ENCODE results near the gene KCNK7.

KCNK7 gene

GRCh38 chr11:65577756-65578109 lies 17.9 kb downstream of the KCNK7 start:
- Histone ChIP-seq H3K9ac (ENCODE audit: low read length in 2 of 2) (peak overlapping the region; percentile 95 to 97), H3K4me1 (ENCODE audit: control insufficient read depth, insufficient read depth, low read length) (peaks cover 64% of the 10 kb centered on the region), H3K36me3 (ENCODE audit: control insufficient read depth in 2 of 2, insufficient read depth in 2 of 2, low read length in 2 of 2) (peaks cover 39 to 44% of the 10 kb centered on the region in 2 donors), H3K9me3 (ENCODE audit: control insufficient read depth in 2 of 2, low read length in 2 of 2) (no peaks in the 10 kb centered on the region), H3K4me3 (ENCODE audit: low read length in 2 of 2) (peak overlapping the region; percentile 86 to 90), H3K27ac (ENCODE audit: low read length) (peak overlapping the region; percentile 97), H3K27me3 (ENCODE audit: control insufficient read depth in 1 of 2, insufficient read depth in 2 of 2, low read length in 2 of 2) (no peaks in the 10 kb centered on the region)

DNA sequence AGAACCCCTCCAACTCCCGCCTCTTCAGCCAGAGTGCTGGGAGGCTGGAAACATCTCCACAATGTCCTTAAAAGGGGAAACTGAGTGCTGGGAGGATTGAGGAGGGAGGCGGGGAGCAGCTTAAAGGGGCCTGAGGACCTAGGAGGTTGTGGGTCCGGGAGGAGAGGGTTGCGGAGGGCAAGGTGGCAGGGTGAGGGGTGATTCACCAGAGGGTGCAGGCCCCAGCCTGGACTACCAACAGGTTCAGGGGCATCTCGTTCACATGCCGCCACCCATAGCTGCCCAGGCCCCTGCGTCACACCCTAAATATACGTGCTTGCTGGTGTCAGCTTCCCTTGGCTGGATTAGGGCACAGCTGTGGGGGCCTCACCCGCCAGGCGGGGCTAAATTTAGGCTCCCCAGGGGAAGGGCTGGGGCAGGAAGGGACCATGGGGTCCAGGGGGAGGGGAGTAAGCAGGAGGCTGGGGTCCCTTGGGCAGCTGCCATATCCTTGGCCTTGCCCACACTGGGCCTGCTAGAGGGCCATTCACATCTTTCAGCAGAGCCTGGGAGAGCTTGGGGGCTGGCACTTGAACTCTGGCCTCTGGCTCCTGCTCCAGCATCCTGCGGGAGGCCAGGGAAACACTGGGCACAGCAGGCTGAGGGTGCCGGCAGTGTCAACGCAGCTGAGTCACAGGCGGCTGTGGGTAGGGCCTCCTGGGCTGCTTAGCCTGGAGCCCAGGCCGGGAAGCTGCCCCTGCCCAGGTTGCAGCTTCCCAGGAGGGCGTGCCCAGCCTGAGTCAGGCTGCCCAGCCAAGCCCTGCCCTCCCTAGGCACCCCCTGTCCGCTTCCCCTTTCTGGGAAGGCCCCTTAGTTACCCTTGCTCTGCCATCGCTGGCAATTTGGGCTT lies 18.5 kb downstream of the KCNK7 start:
- Histone ChIP-seq H3K9me3 (ENCODE audit: control insufficient read depth in 2 of 2, low read length in 2 of 2) (no peaks in the 10 kb centered on the region), H3K4me3 (ENCODE audit: low read length in 2 of 2) (peak overlapping the region; percentile 86 to 90), H3K36me3 (ENCODE audit: control insufficient read depth in 2 of 2, insufficient read depth in 2 of 2, low read length in 2 of 2) (peaks cover 34 to 37% of the 10 kb centered on the region in 2 donors), H3K27ac (ENCODE audit: low read length) (peak overlapping the region; percentile 97), H3K9ac (ENCODE audit: low read length in 2 of 2) (peak overlapping the region; percentile 95 to 97), H3K4me1 (ENCODE audit: control insufficient read depth, insufficient read depth, low read length) (peaks cover 64% of the 10 kb centered on the region), H3K27me3 (ENCODE audit: control insufficient read depth in 1 of 2, insufficient read depth in 2 of 2, low read length in 2 of 2) (no peaks in the 10 kb centered on the region)

GRCh38 chr11:65576232-65576866 lies 19.3 kb downstream of the KCNK7 start:
- Histone ChIP-seq H3K9me3 (ENCODE audit: control insufficient read depth in 2 of 2, low read length in 2 of 2) (no peaks in the 10 kb centered on the region), H3K9ac (ENCODE audit: low read length in 2 of 2) (peak overlapping the region; percentile 95 to 97), H3K4me1 (ENCODE audit: control insufficient read depth, insufficient read depth, low read length) (peaks cover 71% of the 10 kb centered on the region), H3K36me3 (ENCODE audit: control insufficient read depth in 2 of 2, insufficient read depth in 2 of 2, low read length in 2 of 2) (peaks cover 28 to 30% of the 10 kb centered on the region in 2 donors), H3K27ac (ENCODE audit: low read length) (peak overlapping the region; percentile 97), H3K27me3 (ENCODE audit: control insufficient read depth in 1 of 2, insufficient read depth in 2 of 2, low read length in 2 of 2) (no peaks in the 10 kb centered on the region), H3K4me3 (ENCODE audit: low read length in 2 of 2) (peak overlapping the region; percentile 86 to 90)

DNA sequence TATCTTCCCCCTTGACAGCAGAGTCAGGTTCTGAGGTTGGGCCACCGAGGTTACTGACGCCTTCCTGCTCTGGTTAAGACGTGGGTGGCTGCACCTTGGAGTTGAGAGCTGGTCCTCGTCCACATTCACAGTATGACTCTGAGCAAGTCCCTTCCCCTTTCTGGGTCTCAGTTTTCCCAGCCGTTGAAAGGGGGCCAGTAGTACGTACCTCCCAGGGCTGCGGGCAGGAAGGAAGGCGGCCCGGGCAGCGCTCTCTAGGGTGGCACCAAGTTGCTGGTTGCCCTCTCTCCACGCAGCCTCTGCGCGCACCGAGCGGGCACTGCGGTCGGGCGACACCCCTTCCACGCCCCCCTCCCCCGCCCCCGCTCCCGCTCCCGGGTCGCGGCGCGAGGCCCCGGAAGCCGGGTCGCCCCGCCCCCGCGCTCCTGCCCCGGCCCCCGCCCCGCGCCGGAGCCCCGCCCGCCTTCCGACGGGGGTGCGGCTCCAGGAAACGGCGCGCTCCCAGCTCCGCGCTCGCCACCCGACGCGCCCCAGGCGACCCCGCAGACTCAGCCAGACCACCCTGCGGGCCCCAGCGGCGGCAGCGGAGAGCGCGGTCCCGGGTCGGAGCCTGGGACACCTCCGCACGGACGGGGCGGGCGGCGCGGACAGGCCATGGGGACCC lies 19.9 kb downstream of the KCNK7 start, which contains the start of gene EHBP1L1:
Gene EHBP1L1, plus strand, starts transcription at position 486 of the 664 bp plus-strand sequence. CDS start 250 bp downstream, outside the sequence.
- Histone ChIP-seq H3K9me3 (ENCODE audit: control insufficient read depth in 2 of 2, low read length in 2 of 2) (no peaks in the 10 kb centered on the region), H3K4me1 (ENCODE audit: control insufficient read depth, insufficient read depth, low read length) (peaks cover 77% of the 10 kb centered on the region), H3K9ac (ENCODE audit: low read length in 2 of 2) (peak within 1 kb of the TSS; percentile 95 to 97), H3K4me3 (ENCODE audit: low read length in 2 of 2) (peak within 1 kb of the TSS; percentile 86 to 96), H3K36me3 (ENCODE audit: control insufficient read depth in 2 of 2, insufficient read depth in 2 of 2, low read length in 2 of 2) (peaks cover 22 to 25% of the 10 kb centered on the region in 2 donors), H3K27ac (ENCODE audit: low read length) (peak within 1 kb of the TSS; percentile 97), H3K27me3 (ENCODE audit: control insufficient read depth in 1 of 2, insufficient read depth in 2 of 2, low read length in 2 of 2) (no peaks in the 10 kb centered on the region)

- H3K36me3 ChIP-seq (ENCODE audit: control insufficient read depth in 2 of 2, insufficient read depth in 2 of 2, low read length in 2 of 2), result peaks cover 15 to 18% of the 10 kb centered on the region in 2 donors
- H3K4me1 ChIP-seq (ENCODE audit: control insufficient read depth, insufficient read depth, low read length), result peaks cover 79% of the 10 kb centered on the region
- no peaks in the 10 kb centered on the region for H3K9me3 ChIP-seq (ENCODE audit: control insufficient read depth in 2 of 2, low read length in 2 of 2)
- H3K27ac ChIP-seq (ENCODE audit: low read length), result peak overlapping the region; percentile 84
- no peaks in the 10 kb centered on the region for H3K27me3 ChIP-seq (ENCODE audit: control insufficient read depth in 1 of 2, insufficient read depth in 2 of 2, low read length in 2 of 2)
- peak overlapping the region; percentile 64 to 96 for H3K4me3 ChIP-seq (ENCODE audit: low read length in 2 of 2)
- H3K9ac ChIP-seq (ENCODE audit: low read length in 2 of 2), result peak overlapping the region; percentile 60 to 62
Observed at GRCh38 chr11:65574811-65575567, 20.6 kb downstream of the KCNK7 start.

DNA sequence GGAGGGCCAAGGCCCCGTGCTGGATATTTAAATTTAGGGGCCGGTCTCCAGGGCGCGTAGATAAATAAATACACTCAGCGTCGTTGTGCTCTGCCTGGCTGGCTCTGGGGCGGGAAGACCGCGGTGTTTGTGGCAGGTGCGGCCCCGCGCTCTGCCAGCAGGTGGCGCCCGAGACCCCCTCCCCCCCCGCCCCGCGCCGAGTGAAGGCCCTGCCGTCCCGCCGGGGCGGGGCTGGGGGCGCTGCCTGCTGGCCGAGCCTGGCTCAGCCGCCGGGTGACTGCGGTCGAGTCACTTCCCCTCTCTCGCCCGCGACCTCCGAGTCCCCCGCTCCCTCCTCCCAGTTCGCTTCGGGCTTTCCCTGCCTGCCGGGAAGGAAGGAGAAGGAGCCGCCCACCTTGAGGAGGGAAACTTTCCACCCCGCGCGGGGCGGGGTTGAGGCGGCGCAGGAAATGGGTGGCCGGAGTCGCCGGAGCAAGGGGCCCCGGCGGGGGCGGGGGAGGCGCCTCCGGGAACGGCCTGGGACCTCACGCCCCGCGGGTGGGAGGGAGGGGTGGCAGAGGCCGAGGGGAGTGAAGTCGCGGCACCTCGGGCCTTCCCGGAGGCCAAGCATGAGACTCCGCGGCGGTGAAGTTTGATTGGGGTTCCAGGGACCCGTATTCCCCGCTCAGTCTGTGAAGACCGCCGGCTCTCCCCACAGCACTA lies 21.3 kb downstream of the KCNK7 start:
- Histone ChIP-seq H3K36me3 (ENCODE audit: control insufficient read depth in 2 of 2, insufficient read depth in 2 of 2, low read length in 2 of 2) (peaks cover 8 to 11% of the 10 kb centered on the region in 2 donors), H3K9ac (ENCODE audit: low read length in 2 of 2) (peak overlapping the region; percentile 62 to 68), H3K9me3 (ENCODE audit: control insufficient read depth in 2 of 2, low read length in 2 of 2) (no peaks in the 10 kb centered on the region), H3K4me3 (ENCODE audit: low read length in 2 of 2) (peak overlapping the region; percentile 91 to 96), H3K4me1 (ENCODE audit: control insufficient read depth, insufficient read depth, low read length) (peaks cover 79% of the 10 kb centered on the region), H3K27ac (ENCODE audit: low read length) (peak overlapping the region; percentile 84), H3K27me3 (ENCODE audit: control insufficient read depth in 1 of 2, insufficient read depth in 2 of 2, low read length in 2 of 2) (no peaks in the 10 kb centered on the region)

DNA sequence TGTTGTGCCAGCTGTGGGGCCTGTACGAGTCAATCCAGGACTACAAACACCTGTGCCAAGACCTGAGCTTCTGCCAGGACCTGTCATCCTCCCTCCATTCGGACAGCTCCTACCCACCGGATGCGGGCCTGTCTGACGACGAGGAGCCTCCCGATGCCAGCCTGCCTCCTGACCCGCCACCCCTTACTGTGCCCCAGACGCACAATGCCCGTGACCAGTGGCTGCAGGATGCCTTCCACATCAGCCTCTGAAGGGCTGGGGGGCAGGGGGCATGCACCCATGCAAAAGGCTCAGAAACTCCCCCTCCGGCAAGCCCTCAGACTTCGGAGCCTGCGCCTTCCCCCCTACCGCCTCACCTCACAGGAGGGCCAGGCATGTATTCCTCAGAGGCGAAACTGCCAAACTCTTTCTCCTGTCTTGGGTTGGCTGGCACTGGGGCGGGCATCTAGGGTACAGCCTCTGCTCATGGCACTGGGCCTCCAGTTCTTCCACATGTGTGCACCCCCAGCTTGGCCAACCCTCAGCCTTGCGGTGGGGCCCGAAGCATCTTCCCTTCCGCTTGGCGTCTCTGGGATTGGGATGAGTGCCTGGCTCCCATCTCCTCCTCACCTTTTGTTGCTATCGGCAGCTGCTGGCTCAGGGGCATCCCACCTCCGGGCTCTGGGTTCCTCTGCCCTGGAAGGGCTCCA lies 22.1 kb downstream of the KCNK7 start:
- Histone ChIP-seq H3K4me3 (ENCODE audit: low read length in 2 of 2) (peak overlapping the region; percentile 91 to 96), H3K27me3 (ENCODE audit: control insufficient read depth in 1 of 2, insufficient read depth in 2 of 2, low read length in 2 of 2) (no peaks in the 10 kb centered on the region), H3K9me3 (ENCODE audit: control insufficient read depth in 2 of 2, low read length in 2 of 2) (no peaks in the 10 kb centered on the region), H3K27ac (ENCODE audit: low read length) (peak overlapping the region; percentile 80), H3K4me1 (ENCODE audit: control insufficient read depth, insufficient read depth, low read length) (peaks cover 79% of the 10 kb centered on the region), H3K9ac (ENCODE audit: low read length in 2 of 2) (peak overlapping the region; percentile 68), H3K36me3 (ENCODE audit: control insufficient read depth in 2 of 2, insufficient read depth in 2 of 2, low read length in 2 of 2) (peaks cover 4 to 8% of the 10 kb centered on the region in 2 donors)

DNA sequence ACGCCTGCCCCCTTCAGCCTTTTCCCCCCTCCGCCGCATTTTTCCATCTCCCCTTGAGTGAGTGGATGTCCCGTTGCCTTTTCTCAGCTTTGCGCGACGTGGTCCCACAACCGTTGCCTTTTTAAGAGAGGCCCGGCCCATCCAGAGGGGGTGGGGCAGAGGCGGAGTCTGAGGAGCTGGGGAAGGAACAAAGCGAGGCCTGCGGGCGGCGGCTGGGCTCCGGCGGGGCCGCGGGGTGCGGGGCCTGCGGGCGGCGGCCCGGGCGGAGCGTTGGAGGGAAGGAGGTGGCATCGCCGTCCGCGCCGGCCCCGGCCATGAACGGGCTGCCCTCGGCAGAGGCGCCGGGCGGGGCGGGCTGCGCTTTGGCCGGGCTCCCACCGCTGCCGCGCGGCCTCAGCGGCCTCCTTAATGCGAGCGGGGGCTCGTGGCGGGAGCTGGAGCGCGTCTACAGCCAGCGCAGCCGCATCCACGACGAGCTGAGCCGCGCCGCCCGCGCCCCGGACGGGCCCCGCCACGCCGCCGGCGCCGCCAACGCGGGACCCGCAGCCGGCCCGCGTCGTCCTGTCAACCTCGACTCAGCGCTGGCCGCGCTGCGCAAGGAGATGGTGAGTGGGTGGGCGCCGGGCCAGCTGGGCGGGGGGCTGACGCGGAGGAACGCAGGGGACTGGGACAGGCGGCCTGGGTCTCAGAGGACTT lies 23.1 kb downstream of the KCNK7 start, which contains the start of gene FAM89B:
Gene FAM89B, plus strand, starts transcription at position 183 of the 696 bp plus-strand sequence. Its CDS starts 132 bp downstream, at position 315.
- no peaks in the 10 kb centered on the region for H3K27me3 ChIP-seq (ENCODE audit: control insufficient read depth in 1 of 2, insufficient read depth in 2 of 2, low read length in 2 of 2)
- peak within 1 kb of the TSS; percentile 96 for H3K4me3 ChIP-seq (ENCODE audit: low read length in 2 of 2)
- H3K4me1 ChIP-seq (ENCODE audit: control insufficient read depth, insufficient read depth, low read length), result peaks cover 78% of the 10 kb centered on the region
- peaks cover 4 to 5% of the 10 kb centered on the region in 2 donors for H3K36me3 ChIP-seq (ENCODE audit: control insufficient read depth in 2 of 2, insufficient read depth in 2 of 2, low read length in 2 of 2)
- H3K9ac ChIP-seq (ENCODE audit: low read length in 2 of 2), result peak within 1 kb of the TSS; percentile 68
- H3K27ac ChIP-seq (ENCODE audit: low read length), result peak within 1 kb of the TSS; percentile 92
- no peaks in the 10 kb centered on the region for H3K9me3 ChIP-seq (ENCODE audit: control insufficient read depth in 2 of 2, low read length in 2 of 2)

DNA sequence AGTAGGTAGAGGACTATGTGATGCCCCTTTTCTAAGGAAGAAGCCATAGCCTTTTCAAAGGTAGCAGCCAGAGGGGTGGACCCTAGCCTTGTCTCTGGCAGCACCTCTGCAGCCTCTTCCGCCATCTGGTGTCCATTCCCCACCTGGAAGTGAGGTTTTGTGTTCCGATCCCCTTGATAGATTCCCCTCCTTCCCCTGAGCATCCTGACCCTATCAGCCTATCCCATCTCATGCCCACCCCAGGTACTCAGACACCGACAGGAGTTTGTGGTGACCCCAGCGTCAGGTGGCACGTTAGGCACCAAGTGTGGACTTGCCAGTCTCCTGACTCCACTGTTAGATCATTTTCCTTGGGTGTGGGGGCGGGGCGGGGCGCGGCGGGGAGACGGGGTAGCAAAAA lies 23.7 kb downstream of the KCNK7 start:
- peak overlapping the region; percentile 96 for H3K4me3 ChIP-seq (ENCODE audit: low read length in 2 of 2)
- peaks cover 73% of the 10 kb centered on the region for H3K4me1 ChIP-seq (ENCODE audit: control insufficient read depth, insufficient read depth, low read length)
- H3K27me3 ChIP-seq (ENCODE audit: control insufficient read depth in 1 of 2, insufficient read depth in 2 of 2, low read length in 2 of 2), result no peaks in the 10 kb centered on the region
- H3K27ac ChIP-seq (ENCODE audit: low read length), result peak overlapping the region; percentile 92
- no peaks in the 10 kb centered on the region for H3K9me3 ChIP-seq (ENCODE audit: control insufficient read depth in 2 of 2, low read length in 2 of 2)
- H3K9ac ChIP-seq (ENCODE audit: low read length in 2 of 2), result peak overlapping the region; percentile 52 to 58
- H3K36me3 ChIP-seq (ENCODE audit: control insufficient read depth in 2 of 2, insufficient read depth in 2 of 2, low read length in 2 of 2), result peaks cover 4 to 5% of the 10 kb centered on the region in 2 donors
